ENCODE data around the gene KRTAP4-3. TPM values are rescaled to one million over a fixed set of nuclear protein-coding genes. Genes with fewer than 3 reads are reported as not detected.
"Not testable (repeated sequence)": the region's sequence is repeated elsewhere in the genome, so short reads cannot be mapped to it uniquely, and the experiment has no call there.

Gene KRTAP4-3
- total RNA-seq, 1 donor from 2014 or later: not detected

DNA sequence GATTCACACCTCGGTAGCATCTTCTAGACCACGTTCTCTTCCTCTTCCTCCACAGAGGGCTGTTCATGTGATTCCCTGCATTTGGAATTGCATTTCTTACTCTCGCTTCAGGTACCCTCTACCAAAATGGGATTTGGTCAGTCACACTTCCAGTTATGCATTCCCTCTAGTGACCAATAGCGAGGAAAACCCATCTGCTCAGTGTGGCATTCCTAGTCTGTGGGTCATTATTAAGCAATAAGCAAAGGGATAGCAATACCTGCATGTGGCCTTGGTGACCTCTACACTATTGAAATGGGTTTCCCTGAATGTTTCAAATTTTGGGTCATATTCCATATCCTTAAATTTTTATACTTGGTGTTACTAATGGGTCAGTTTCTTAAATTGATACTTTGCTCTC, 18.0 kb downstream of the KRTAP4-3 start:
- H3K4me3 Mint-ChIP-seq (ENCODE audit: unreplicated experiment): no peak overlapping the region
- no peak overlapping the region for H3K27ac Mint-ChIP-seq (ENCODE audit: unreplicated experiment)
- TF ChIP-seq, protein P1, sequence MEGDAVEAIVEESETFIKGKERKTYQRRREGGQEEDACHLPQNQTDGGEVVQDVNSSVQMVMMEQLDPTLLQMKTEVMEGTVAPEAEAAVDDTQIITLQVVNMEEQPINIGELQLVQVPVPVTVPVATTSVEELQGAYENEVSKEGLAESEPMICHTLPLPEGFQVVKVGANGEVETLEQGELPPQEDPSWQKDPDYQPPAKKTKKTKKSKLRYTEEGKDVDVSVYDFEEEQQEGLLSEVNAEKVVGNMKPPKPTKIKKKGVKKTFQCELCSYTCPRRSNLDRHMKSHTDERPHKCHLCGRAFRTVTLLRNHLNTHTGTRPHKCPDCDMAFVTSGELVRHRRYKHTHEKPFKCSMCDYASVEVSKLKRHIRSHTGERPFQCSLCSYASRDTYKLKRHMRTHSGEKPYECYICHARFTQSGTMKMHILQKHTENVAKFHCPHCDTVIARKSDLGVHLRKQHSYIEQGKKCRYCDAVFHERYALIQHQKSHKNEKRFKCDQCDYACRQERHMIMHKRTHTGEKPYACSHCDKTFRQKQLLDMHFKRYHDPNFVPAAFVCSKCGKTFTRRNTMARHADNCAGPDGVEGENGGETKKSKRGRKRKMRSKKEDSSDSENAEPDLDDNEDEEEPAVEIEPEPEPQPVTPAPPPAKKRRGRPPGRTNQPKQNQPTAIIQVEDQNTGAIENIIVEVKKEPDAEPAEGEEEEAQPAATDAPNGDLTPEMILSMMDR (IDR thresholded peaks at IDR 0.05): no peak
- no peaks in the 10 kb centered on the region for H3K4me1 Mint-ChIP-seq (ENCODE audit: low read depth)
- no peaks in the 10 kb centered on the region for H3K36me3 Mint-ChIP-seq (ENCODE audit: low read depth)
- H3K9me3 Mint-ChIP-seq (ENCODE audit: low read depth): peaks cover 2% of the 10 kb centered on the region
- no peak for DNase-seq (ENCODE audit: low spot score)
- H3K27me3 Mint-ChIP-seq (ENCODE audit: low read depth): peaks cover 5% of the 10 kb centered on the region

DNA sequence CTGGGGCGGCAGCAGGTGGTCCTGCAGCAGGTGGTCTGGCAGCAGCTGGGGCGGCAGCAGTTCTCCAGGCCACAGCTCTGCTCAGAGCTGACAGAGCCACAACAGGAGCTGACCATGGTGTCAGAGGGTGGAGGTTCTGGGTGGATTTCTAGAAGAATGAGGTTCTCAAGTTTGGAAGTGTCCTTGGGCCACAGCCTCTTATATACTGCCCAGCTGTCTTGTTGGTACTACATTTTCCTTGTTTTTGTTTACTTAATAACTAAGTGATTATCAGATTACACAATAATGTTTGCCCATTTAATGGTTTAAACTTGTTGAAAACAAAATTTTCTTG, 18.4 kb downstream of the KRTAP4-3 start, which contains the start of gene KRTAP4-5:
Gene KRTAP4-5 (minus strand): TSS at position 174 of the 334 bp plus-strand sequence. CDS start 58 bp downstream, at position 116.
- Mint-ChIP-seq H3K9me3 (ENCODE audit: low read depth) (no peaks in the 10 kb centered on the region), H3K27ac (ENCODE audit: unreplicated experiment) (no peak within 1 kb of the TSS), H3K4me3 (ENCODE audit: unreplicated experiment) (no peak within 1 kb of the TSS), H3K4me1 (ENCODE audit: low read depth) (no peaks in the 10 kb centered on the region), H3K36me3 (ENCODE audit: low read depth) (no peaks in the 10 kb centered on the region), H3K27me3 (ENCODE audit: low read depth) (peaks cover 5% of the 10 kb centered on the region)
- TF ChIP-seq, protein P1 (IDR thresholded peaks at IDR 0.05): no peak
- DNase-seq (ENCODE audit: low spot score): no peak

DNA sequence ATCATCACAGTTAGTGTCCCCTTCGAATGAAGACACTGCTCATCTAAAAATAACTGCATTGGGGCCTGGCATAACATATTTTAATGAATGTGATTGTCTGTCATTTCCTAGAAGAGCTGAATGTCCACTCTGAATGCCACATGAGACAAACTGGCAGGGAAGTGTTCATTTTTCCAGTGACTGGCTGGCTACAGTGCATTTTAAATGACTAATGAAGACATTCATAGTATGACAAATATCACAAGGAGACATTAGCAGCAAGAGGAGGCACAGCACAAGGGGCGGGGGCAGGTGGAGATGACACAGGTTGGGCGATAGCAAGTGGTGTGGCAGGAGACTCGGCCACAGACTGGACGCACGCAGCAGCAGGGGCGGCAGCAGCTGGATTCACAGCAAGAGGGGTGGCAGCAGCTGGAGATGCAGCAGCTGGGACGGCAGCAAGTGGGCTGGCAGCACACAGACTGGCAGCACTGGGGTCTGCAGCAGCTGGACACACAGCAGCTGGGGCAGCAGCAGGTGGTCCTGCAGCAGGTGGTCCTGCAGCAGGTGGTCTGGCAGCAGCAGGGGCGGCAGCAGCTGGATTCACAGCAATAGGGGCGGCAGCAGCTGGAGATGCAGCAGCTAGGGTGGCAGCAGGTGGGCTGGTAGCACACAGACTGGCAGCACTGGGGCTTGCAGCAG, 18.9 kb downstream of the KRTAP4-3 start:
- not testable (repeated sequence) for H3K4me3 Mint-ChIP-seq (ENCODE audit: unreplicated experiment); H3K27ac Mint-ChIP-seq (ENCODE audit: unreplicated experiment); H3K27me3 Mint-ChIP-seq (ENCODE audit: low read depth); H3K36me3 Mint-ChIP-seq (ENCODE audit: low read depth); DNase-seq (ENCODE audit: low spot score); H3K9me3 Mint-ChIP-seq (ENCODE audit: low read depth); H3K4me1 Mint-ChIP-seq (ENCODE audit: low read depth)

DNA sequence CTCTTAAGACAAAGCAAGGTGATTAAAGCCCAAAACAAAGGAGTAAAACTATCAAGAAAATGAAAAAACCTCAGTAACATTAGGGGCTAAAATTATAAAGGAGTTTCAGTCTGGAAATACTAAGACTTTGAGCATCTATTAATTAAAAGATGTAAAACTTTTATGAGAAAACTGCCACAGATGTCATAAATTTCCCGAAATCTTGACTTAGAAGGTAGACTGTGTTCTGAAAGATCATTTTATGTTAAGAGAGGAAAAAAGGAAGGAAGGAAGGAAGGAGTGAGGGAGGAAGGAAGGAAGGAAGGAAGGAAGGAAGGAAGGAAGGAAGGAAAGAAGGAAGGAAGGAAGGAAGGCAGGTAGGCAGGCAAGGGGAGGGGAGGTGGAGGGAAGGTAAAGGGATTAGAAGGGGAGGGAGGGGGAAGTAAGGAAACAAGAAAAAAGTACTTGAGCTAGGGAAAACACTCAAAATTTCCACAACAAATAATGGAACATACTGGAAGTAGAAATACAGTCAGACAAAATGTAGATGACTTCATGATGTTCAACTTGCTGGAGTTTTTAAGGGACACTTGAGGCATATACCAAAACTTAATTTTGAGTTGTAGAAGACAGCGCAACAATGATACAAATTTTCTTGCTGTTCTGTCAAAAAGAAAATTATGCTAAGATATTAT, 20.4 kb downstream of the KRTAP4-3 start:
- no peaks in the 10 kb centered on the region for H3K4me1 Mint-ChIP-seq (ENCODE audit: low read depth)
- no peak overlapping the region for H3K4me3 Mint-ChIP-seq (ENCODE audit: unreplicated experiment)

DNA sequence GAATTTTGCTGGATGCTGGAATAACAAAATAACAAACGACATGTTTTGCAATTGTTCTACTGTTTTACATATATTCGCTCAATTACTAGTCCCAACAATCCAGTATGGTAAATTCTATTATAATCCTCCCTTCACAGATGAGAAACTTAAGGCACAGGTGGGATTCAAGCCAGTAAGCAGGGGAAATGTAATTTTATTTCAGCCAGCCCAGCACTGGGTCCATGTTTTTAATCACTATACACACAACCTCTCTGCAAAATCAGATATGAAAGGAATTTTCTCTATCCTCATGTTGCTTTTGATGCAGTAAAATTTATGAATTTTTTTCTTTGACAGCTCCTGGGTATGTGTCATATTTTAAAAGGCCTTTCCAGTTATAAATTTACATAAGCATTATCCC, 22.8 kb downstream of the KRTAP4-3 start:
- peaks cover 9% of the 10 kb centered on the region for H3K4me1 Mint-ChIP-seq (ENCODE audit: low read depth)
- peaks cover 5% of the 10 kb centered on the region for H3K36me3 Mint-ChIP-seq (ENCODE audit: low read depth)
- H3K27me3 Mint-ChIP-seq (ENCODE audit: low read depth): peaks cover 2% of the 10 kb centered on the region
- peaks cover 15% of the 10 kb centered on the region for H3K9me3 Mint-ChIP-seq (ENCODE audit: low read depth)
- no peak overlapping the region for H3K27ac Mint-ChIP-seq (ENCODE audit: unreplicated experiment)
- TF ChIP-seq, protein P1 (IDR thresholded peaks at IDR 0.05): no peak
- H3K4me3 Mint-ChIP-seq (ENCODE audit: unreplicated experiment): no peak overlapping the region
- DNase-seq (ENCODE audit: low spot score): no peak

More for the DNA sequence above, 20.4 kb downstream of the KRTAP4-3 start:
- Mint-ChIP-seq H3K27me3 (ENCODE audit: low read depth) (peaks cover 2% of the 10 kb centered on the region), H3K9me3 (ENCODE audit: low read depth) (peaks cover 7% of the 10 kb centered on the region), H3K36me3 (ENCODE audit: low read depth) (peaks cover 5% of the 10 kb centered on the region), H3K27ac (ENCODE audit: unreplicated experiment) (no peak overlapping the region)
- DNase-seq (ENCODE audit: low spot score): no peak
- TF ChIP-seq, protein P1 (IDR thresholded peaks at IDR 0.05): no peak
